ENCODE data around the gene KDM4B. TPM values are rescaled to one million over a fixed set of nuclear protein-coding genes. Genes with fewer than 3 reads are reported as not detected.

KDM4B gene
- polyA plus RNA-seq, 3 donors, result 6.4 to 22.7 (median 12.7) TPM

DNA sequence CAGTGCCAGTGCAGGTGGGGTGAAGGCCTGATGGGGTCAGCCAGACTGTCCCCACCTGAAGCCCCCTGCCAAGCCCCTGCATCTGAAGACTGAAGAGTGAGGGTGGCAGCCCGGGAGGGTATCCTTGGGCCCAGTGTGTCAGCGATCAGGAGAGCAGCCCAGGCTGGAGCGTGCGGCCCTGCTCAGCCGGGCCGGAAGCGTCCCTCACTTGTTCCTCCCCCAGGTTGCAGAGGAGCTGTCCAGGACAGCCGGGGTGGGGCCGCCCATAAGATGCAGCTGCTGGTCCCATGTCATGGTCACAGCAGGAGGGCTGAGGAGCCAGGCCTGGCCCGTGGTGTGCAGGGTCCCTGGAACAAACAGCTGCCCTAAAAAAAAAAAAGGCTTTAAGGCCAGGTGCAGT is 55.4 kb downstream of the KDM4B start:
- H3K9ac ChIP-seq (ENCODE audit: insufficient read depth, low read length, poor library complexity, severe bottlenecking), result no peak overlapping the region
- no peak overlapping the region for H3K4me3 ChIP-seq (replicated peaks in 1 of 3; ENCODE audit: low read depth in 2 of 3, low read length in 3 of 3)
- no peak overlapping the region for H3K27ac ChIP-seq (ENCODE audit: low read depth in 1 of 2, low read length in 2 of 2)
- no peak overlapping the region for H3K4me2 ChIP-seq (replicated peaks; ENCODE audit: extremely low read depth, low read length, poor library complexity, severe bottlenecking)
- Mint-ChIP-seq H3K4me1 (peaks cover 10% of the 10 kb centered on the region), H3K4me3 (no peak overlapping the region), H3K9me3 (no peaks in the 10 kb centered on the region), H3K27ac (peak overlapping the region in 1 of 7 donors; percentile 59), H3K36me3 (peaks cover 5 to 17% of the 10 kb centered on the region in 2 donors), H3K27me3 (ENCODE audit: low read depth in 3 of 3) (no peaks in the 10 kb centered on the region)
- peaks cover 5 to 21% of the 10 kb centered on the region in 2 donors for H3K36me3 ChIP-seq (replicated peaks in 1 of 2; ENCODE audit: control insufficient read depth in 1 of 2, insufficient read depth in 2 of 2, low read length in 2 of 2)
- intact Hi-C loops (cut with micrococcal nuclease), result loop anchor here in 1 of 2 donors (10.0 kb wide), 1 partner anchor 219 kb away; no protein-coding TSS in a partner anchor
- no peaks in the 10 kb centered on the region for H3K4me1 ChIP-seq (ENCODE audit: control insufficient read depth in 1 of 2, insufficient read depth in 2 of 2, low read length in 2 of 2)
- H4K20me1 ChIP-seq (ENCODE audit: insufficient read depth, low read length), result peaks cover 100% of the 10 kb centered on the region
- H2AFZ ChIP-seq (ENCODE audit: insufficient read depth, low read depth, low read length, poor library complexity, severe bottlenecking), result no peak overlapping the region
- TF ChIP-seq, protein P1, sequence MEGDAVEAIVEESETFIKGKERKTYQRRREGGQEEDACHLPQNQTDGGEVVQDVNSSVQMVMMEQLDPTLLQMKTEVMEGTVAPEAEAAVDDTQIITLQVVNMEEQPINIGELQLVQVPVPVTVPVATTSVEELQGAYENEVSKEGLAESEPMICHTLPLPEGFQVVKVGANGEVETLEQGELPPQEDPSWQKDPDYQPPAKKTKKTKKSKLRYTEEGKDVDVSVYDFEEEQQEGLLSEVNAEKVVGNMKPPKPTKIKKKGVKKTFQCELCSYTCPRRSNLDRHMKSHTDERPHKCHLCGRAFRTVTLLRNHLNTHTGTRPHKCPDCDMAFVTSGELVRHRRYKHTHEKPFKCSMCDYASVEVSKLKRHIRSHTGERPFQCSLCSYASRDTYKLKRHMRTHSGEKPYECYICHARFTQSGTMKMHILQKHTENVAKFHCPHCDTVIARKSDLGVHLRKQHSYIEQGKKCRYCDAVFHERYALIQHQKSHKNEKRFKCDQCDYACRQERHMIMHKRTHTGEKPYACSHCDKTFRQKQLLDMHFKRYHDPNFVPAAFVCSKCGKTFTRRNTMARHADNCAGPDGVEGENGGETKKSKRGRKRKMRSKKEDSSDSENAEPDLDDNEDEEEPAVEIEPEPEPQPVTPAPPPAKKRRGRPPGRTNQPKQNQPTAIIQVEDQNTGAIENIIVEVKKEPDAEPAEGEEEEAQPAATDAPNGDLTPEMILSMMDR (IDR thresholded peaks at IDR 0.05), result no peak
- no peak for DNase-seq
- H3K27me3 ChIP-seq (ENCODE audit: control insufficient read depth in 2 of 2, insufficient read depth in 2 of 2, low read length in 2 of 2), result no peaks in the 10 kb centered on the region
- H3K9me3 ChIP-seq (replicated peaks in 1 of 2; ENCODE audit: control insufficient read depth in 1 of 2, insufficient read depth in 1 of 2, low read length in 2 of 2), result no peaks in the 10 kb centered on the region
- 94% methylated on average over 9 of the region's 10 CpGs for WGBS (ENCODE audit: insufficient coverage)
- peaks cover 61% of the 10 kb centered on the region for H3K79me2 ChIP-seq (ENCODE audit: insufficient read depth, low read length)

DNA sequence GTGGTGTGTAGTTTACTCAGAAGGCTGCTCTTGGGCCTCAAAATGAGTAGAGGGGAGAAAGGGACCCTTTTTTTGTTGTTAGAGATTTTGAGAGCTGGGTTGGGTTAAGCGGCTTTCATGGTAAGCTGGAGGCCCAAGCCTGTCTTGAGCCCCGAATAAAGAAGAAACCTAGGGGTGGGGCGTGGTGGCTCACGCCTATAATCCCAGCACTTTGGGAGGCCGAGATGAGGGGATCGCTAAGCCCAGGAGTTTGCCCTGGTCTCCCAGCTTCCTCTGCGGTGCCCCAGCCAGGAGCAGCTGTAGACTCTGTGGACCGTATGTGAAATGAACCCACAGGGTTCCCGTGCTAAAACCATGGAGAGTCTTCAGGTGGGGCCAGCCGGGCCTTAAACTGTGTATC is 56.1 kb downstream of the KDM4B start:
- Histone ChIP-seq H3K27ac (ENCODE audit: low read depth in 1 of 2, low read length in 2 of 2) (no peak overlapping the region), H3K79me2 (ENCODE audit: insufficient read depth, low read length) (peaks cover 58% of the 10 kb centered on the region), H3K9me3 (replicated peaks in 1 of 2; ENCODE audit: control insufficient read depth in 1 of 2, insufficient read depth in 1 of 2, low read length in 2 of 2) (no peaks in the 10 kb centered on the region), H3K4me2 (replicated peaks; ENCODE audit: extremely low read depth, low read length, poor library complexity, severe bottlenecking) (no peak overlapping the region), H4K20me1 (ENCODE audit: insufficient read depth, low read length) (peaks cover 100% of the 10 kb centered on the region), H3K4me3 (replicated peaks in 1 of 3; ENCODE audit: low read depth in 2 of 3, low read length in 3 of 3) (no peak overlapping the region), H2AFZ (ENCODE audit: insufficient read depth, low read depth, low read length, poor library complexity, severe bottlenecking) (no peak overlapping the region), H3K9ac (ENCODE audit: insufficient read depth, low read length, poor library complexity, severe bottlenecking) (no peak overlapping the region), H3K27me3 (ENCODE audit: control insufficient read depth in 2 of 2, insufficient read depth in 2 of 2, low read length in 2 of 2) (no peaks in the 10 kb centered on the region), H3K4me1 (ENCODE audit: control insufficient read depth in 1 of 2, insufficient read depth in 2 of 2, low read length in 2 of 2) (no peaks in the 10 kb centered on the region), H3K36me3 (replicated peaks in 1 of 2; ENCODE audit: control insufficient read depth in 1 of 2, insufficient read depth in 2 of 2, low read length in 2 of 2) (peaks cover 5 to 14% of the 10 kb centered on the region in 2 donors)
- Mint-ChIP-seq H3K9me3 (no peaks in the 10 kb centered on the region), H3K36me3 (peaks cover 5 to 17% of the 10 kb centered on the region in 2 donors), H3K27ac (peak overlapping the region in 2 of 7 donors; percentile 49 to 63), H3K4me3 (no peak overlapping the region), H3K4me1 (peaks cover 11% of the 10 kb centered on the region), H3K27me3 (ENCODE audit: low read depth in 3 of 3) (no peaks in the 10 kb centered on the region)
- 98% methylated on average over 7 of the region's 10 CpGs for whole genome bisulfite sequencing (ENCODE audit: insufficient coverage)
- intact Hi-C loops (cut with micrococcal nuclease), result loop anchor here in 1 of 2 donors (10.0 kb wide), 1 partner anchor 220 kb away; no protein-coding TSS in a partner anchor
- DNase-seq, result no peak
- TF ChIP-seq, protein P1 (IDR thresholded peaks at IDR 0.05), result no peak

Measured in CD14-positive monocyte (primary cell).